K562 (cell line): ENCODE results near the gene PLD6. TPM values are rescaled to one million over a fixed set of nuclear protein-coding genes. Genes with fewer than 3 reads are reported as not detected.

Source experiments
- ATAC-seq: fragments of 200-7000 bp; cut with Tn5 transposase; 3 replicates; pipeline ENCODE4 v1.9.1; 2020; ENCODE audit warnings: moderate library complexity
- BruUV-seq: library from RNA; stranded (reverse); fragments of 400-500 nt; replicated peaks from 2 replicates; lab custom pipeline; 2021; lab: Mats Ljungman, UMichigan
- CTCF ChIA-PET: fragments of 300-600 bp; formaldehyde crosslinking; extraction: SDS; loops from one replicate; lab custom pipeline; 2021; ENCODE audit warnings: low intra/inter-chr PET ratio; lab: Yijun Ruan, JAX
- POLR2A ChIA-PET: fragments of 300-600, 350-650 bp; sonication (Branson Sonifier 250); formaldehyde crosslinking; extraction: SDS; loops from one replicate; lab custom pipeline; 2021; ENCODE audit warnings: antibody characterized with exemption, inconsistent platforms; lab: Yijun Ruan, JAX
- DNase-seq, 4 experiments: peaks; one replicate each; pipeline versions ENCODE4 v3.0.0 to v3.0.0-alpha.2; 2011 to 2018; ENCODE audit warnings: low spot score in 3 of 4, mixed read lengths in 3 of 4; ENCODE audit errors: extremely low read depth in 1 of 4
- FAIRE-seq: peaks from 2 replicates; lab custom pipeline; 2011; peaks lifted over from hg19 to GRCh38; lab: Jason Lieb, UNC
- H2AFZ ChIP-seq: 2 replicates; pipeline ENCODE4 v1.6.0; 2011; ENCODE audit warnings: low read depth, low read length, control low read depth, inconsistent platforms
- H3K27ac ChIP-seq: fragments of 200-600 bp; 3 replicates; pipeline ENCODE4 v1.8.0; 2011; ENCODE audit warnings: low read depth, mild to moderate bottlenecking, control low read depth, inconsistent platforms, low read length, moderate library complexity, mixed read lengths; ENCODE audit errors: extremely low read depth
- H3K27me3 ChIP-seq, 2 experiments: fragments of 300-600 bp in 1 of 2; 2 replicates in 1 of 2; 3 replicates in 1 of 2; pipeline versions ENCODE4 v1.6.0 to v1.8.0; 2011; ENCODE audit warnings: inconsistent platforms in 2 of 2, low read length in 2 of 2, mild to moderate bottlenecking in 1 of 2, mixed read lengths in 1 of 2, moderate library complexity in 1 of 2; ENCODE audit not compliant: control insufficient read depth in 2 of 2, insufficient read depth in 2 of 2
- H3K36me3 ChIP-seq: fragments of 300-600 bp; 3 replicates; pipeline ENCODE4 v1.8.0; 2011; ENCODE audit warnings: mild to moderate bottlenecking, low read length, inconsistent platforms; ENCODE audit not compliant: control insufficient read depth, insufficient read depth
- H3K4me1 ChIP-seq, 2 experiments: fragments of 200-600 bp in 1 of 2; replicated peaks in 1 of 2; 2 replicates in 1 of 2; 3 replicates in 1 of 2; pipeline versions ENCODE4 v1.5.1 to v1.8.0; 2011; ENCODE audit warnings: inconsistent platforms in 2 of 2, low read length in 2 of 2, mild to moderate bottlenecking in 1 of 2, mixed read lengths in 1 of 2, moderate library complexity in 1 of 2; ENCODE audit not compliant: control insufficient read depth in 2 of 2, insufficient read depth in 2 of 2
- H3K4me2 ChIP-seq: 2 replicates; pipeline ENCODE4 v1.6.1; 2011; ENCODE audit warnings: low read length, control low read depth, inconsistent platforms, mixed read lengths; ENCODE audit not compliant: insufficient read depth
- H3K4me3 ChIP-seq: fragments of 200-600 bp; sonication (generic), shearing (Covaris generic); 2 replicates; pipeline ENCODE4 v1.5.1; 2016; ENCODE audit warnings: control low read depth, inconsistent platforms
- H3K79me2 ChIP-seq: fragments of 200-600 bp; 3 replicates; pipeline ENCODE4 v1.8.0; 2011; ENCODE audit warnings: low read length, inconsistent platforms; ENCODE audit not compliant: control insufficient read depth, insufficient read depth
- H3K9ac ChIP-seq, 2 experiments: 2 replicates each; pipeline versions ENCODE4 v1.6.0 to v1.6.1; 2011; ENCODE audit warnings: low read depth in 2 of 2, low read length in 2 of 2, control low read depth in 1 of 2, inconsistent platforms in 1 of 2, mild to moderate bottlenecking in 1 of 2, mixed read lengths in 1 of 2; ENCODE audit not compliant: insufficient read depth in 1 of 2
- H3K9me1 ChIP-seq: one replicate; pipeline ENCODE4 v1.6.0; 2011; ENCODE audit warnings: inconsistent platforms, mild to moderate bottlenecking, low read length, moderate library complexity; ENCODE audit not compliant: control insufficient read depth, insufficient read depth
- H3K9me3 ChIP-seq: replicated peaks from 2 replicates; pipeline ENCODE4 v1.5.1; 2011; ENCODE audit warnings: low read depth, low read length, inconsistent platforms; ENCODE audit not compliant: control insufficient read depth, insufficient read depth
- H4K20me1 ChIP-seq: replicated peaks from 2 replicates; pipeline ENCODE4 v1.6.1; 2011; ENCODE audit warnings: low read length, inconsistent platforms, mixed read lengths; ENCODE audit not compliant: control insufficient read depth, insufficient read depth
- DLX4 ChIP-seq: fragments of 250-450 bp; sonication (Bioruptor Pico); IDR thresholded peaks from 2 replicates; pipeline ENCODE4 v1.6.1; 2021; ENCODE audit warnings: mild to moderate bottlenecking
- GATAD2B ChIP-seq: fragments of 450-650 bp; IDR thresholded peaks from 2 replicates; pipeline ENCODE4 v1.6.1; 2017; ENCODE audit warnings: mild to moderate bottlenecking, borderline replicate concordance
- GTF2A2 ChIP-seq: IDR thresholded peaks from 2 replicates; pipeline ENCODE4 v1.6.1; 2016; ENCODE audit warnings: mild to moderate bottlenecking, missing genetic modification characterization, missing compliant biosample characterization
- RNF219 ChIP-seq: fragments of 250-450 bp; sonication (Bioruptor Pico); IDR thresholded peaks from 2 replicates; pipeline ENCODE4 v1.5.0; 2022; ENCODE audit warnings: mild to moderate bottlenecking
- WGBS: fragments of 100-300 bp; shearing (Covaris generic); methylation state at CpG from one replicate; pipeline ENCODE4 v1.1.6; 2016; ENCODE audit warnings: low coverage, mixed read lengths; ENCODE audit not compliant: insufficient coverage; ENCODE audit errors: missing lambda C conversion rate; 5-methylcytosine and 5-hydroxymethylcytosine counted together
- in situ Hi-C: fragments of 300-500 bp; cut with MboI; formaldehyde crosslinking; loops from 4 replicates; pipeline ENCODE4 v1.15.0; 2018; ENCODE audit warnings: inconsistent platforms, mixed read lengths
- intact Hi-C: fragments of 100-400 bp; cut with micrococcal nuclease; formaldehyde crosslinking; loops from 2 replicates; pipeline ENCODE4 v1.14.2; 2022
- polyA plus RNA-seq, 8 experiments: library from polyadenylated mRNA; depleted of rRNA in 4 of 8; stranded (reverse) in 5 of 8; unstranded in 3 of 8; fragments of >200 nt; fragmentation: Nextera tagmentation in 2 of 8; fragmentation: Illumina TruSeq in 1 of 8; extraction: Ambion mirVana in 2 of 8; extraction: Trizol in 1 of 8; gene quantifications; 2 replicates each; pipeline versions ENCODE4 v1.2.1 to v1.2.3, GENCODE V29; 2011 to 2014; ENCODE audit warnings: inconsistent platforms in 1 of 8, missing spikeins in 1 of 8
- total RNA-seq, 7 experiments: library from RNA; depleted of rRNA in 6 of 7; stranded (reverse); fragments of >200 nt in 6 of 7; fragmentation: Illumina TruSeq in 2 of 7; extraction: Trizol in 2 of 7; gene quantifications; 2 replicates each; pipeline versions ENCODE4 v1.2.1 to v1.2.3, GENCODE V29; 2011 to 2021; ENCODE audit warnings: low replicate concordance in 1 of 7

Gene PLD6
- total and polyA plus RNA-seq, 9 of the 15 experiments (the other 6 are each of a cell fraction or from before 2014, with no cell fraction given): 3.6 to 15.6 (median 10.0) TPM

DNA sequence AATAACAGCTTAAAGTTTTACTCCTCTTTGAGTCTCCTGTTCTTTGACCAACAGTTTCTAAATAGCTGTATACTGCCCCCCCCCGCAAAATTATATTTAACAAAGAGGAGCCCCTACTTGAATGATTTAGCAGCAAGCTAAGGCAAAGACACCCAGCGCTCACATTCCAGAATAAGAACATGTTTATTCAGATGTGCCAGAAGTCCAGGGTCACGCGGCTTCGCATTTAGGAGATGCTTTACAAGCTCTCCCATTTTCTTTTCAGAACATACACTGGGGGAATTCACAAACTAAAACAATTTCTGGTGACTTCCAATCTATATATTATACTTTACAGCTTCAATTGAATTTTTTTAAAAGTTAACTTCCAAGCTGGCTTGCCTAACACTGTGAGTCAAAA is 5.3 kb downstream of the PLD6 start:
- no peak overlapping the region for H3K27ac ChIP-seq
- no peak for FAIRE-seq
- no peak for DNase-seq
- no peak overlapping the region for H2AFZ ChIP-seq
- no peak overlapping the region for H3K4me2 ChIP-seq
- peaks cover 48% of the 10 kb centered on the region; the same call in 2 of the 3 replicates for H3K36me3 ChIP-seq
- ChIA-PET CTCF (no interaction called here), POLR2A (interaction anchor here (1.2 to 2.1 kb wide), 2 partner anchors 9 to 10 kb away, joined by 3 to 5 read pairs; no protein-coding TSS in a partner anchor)
- H3K9me3 ChIP-seq: no peaks in the 10 kb centered on the region
- no TSS peak for BruUV-seq
- H3K4me1 ChIP-seq: peaks cover 10 to 25% of the 10 kb centered on the region in 2 experiments; a peak in 4 of 5 replicates
- no peak for TF ChIP-seq DLX4
- TF ChIP-seq RNF219 (CRISPR knock-in tag): no peak
- no peak for TF ChIP-seq GATAD2B
- no peak for TF ChIP-seq GTF2A2 (tag)
- intact Hi-C loops: no loop called here
- 97% methylated on average over 4 of the region's 5 CpGs for WGBS
- no peaks in the 10 kb centered on the region for H3K27me3 ChIP-seq
- H3K9me1 ChIP-seq: no peaks in the 10 kb centered on the region
- no peak overlapping the region for H3K4me3 ChIP-seq
- no peak for ATAC-seq
- no peaks in the 10 kb centered on the region for H4K20me1 ChIP-seq
- no peak overlapping the region for H3K9ac ChIP-seq
- in situ Hi-C loops: no loop called here
- H3K79me2 ChIP-seq: peaks cover 46% of the 10 kb centered on the region
